Smooth muscle cell (in vitro differentiated cells): Measurements from ENCODE around the gene MYOC. TPM values are rescaled to one million over a fixed set of nuclear protein-coding genes. Genes with fewer than 3 reads are reported as not detected.
"Not testable (repeated sequence)": the region's sequence is repeated elsewhere in the genome, so short reads cannot be mapped to it uniquely, and the experiment has no call there.

Source experiments
- DNase-seq: peaks from one replicate; lab custom pipeline; 2025; ENCODE audit not compliant: unreplicated experiment; lab: John Stamatoyannopoulos, UW
- H2AFZ ChIP-seq: fragments of 200-600 bp; sonication (generic); 2 replicates; pipeline ENCODE4 v1.6.0; 2016; ENCODE audit warnings: antibody characterized with exemption, low read depth, mild to moderate bottlenecking
- H3F3A ChIP-seq: fragments of 200-600 bp; sonication (generic); 2 replicates; pipeline ENCODE4 v1.6.0; 2017; ENCODE audit warnings: antibody characterized with exemption, low read depth
- H3K27ac ChIP-seq: fragments of 200-600 bp; sonication (generic); 2 replicates; pipeline ENCODE4 v1.5.1; 2016; ENCODE audit warnings: low read depth, mild to moderate bottlenecking
- H3K27me3 ChIP-seq: fragments of 200-600 bp; sonication (generic); 2 replicates; pipeline ENCODE4 v1.6.1; 2016; ENCODE audit warnings: low read depth, mild to moderate bottlenecking
- H3K36me3 ChIP-seq: fragments of 200-600 bp; sonication (generic); 2 replicates; pipeline ENCODE4 v1.5.1; 2016; ENCODE audit warnings: low read depth
- H3K4me1 ChIP-seq: fragments of 200-600 bp; sonication (generic); 2 replicates; pipeline ENCODE4 v1.5.1; 2016; ENCODE audit warnings: low read depth
- H3K4me2 ChIP-seq: fragments of 200-600 bp; sonication (generic); 2 replicates; pipeline ENCODE4 v1.6.0; 2016; ENCODE audit warnings: mild to moderate bottlenecking
- H3K4me3 ChIP-seq: fragments of 200-600 bp; sonication (generic); 2 replicates; pipeline ENCODE4 v1.5.1; 2016; ENCODE audit warnings: mild to moderate bottlenecking
- H3K79me2 ChIP-seq: fragments of 200-600 bp; sonication (generic); 2 replicates; pipeline ENCODE4 v1.6.0; 2016; ENCODE audit warnings: low read depth, mild to moderate bottlenecking
- H3K9ac ChIP-seq: fragments of 200-600 bp; sonication (generic); 2 replicates; pipeline ENCODE4 v1.6.0; 2016; ENCODE audit warnings: low read depth
- H3K9me3 ChIP-seq: fragments of 200-600 bp; sonication (generic); replicated peaks from 2 replicates; pipeline ENCODE4 v1.5.1; 2016; ENCODE audit warnings: low read depth
- H4K20me1 ChIP-seq: fragments of 200-600 bp; sonication (generic); 2 replicates; pipeline ENCODE4 v1.6.0; 2016; ENCODE audit warnings: low read depth
- CTCF ChIP-seq: fragments of 200-600 bp; sonication (generic); IDR thresholded peaks from 2 replicates; pipeline ENCODE4 v1.5.1; 2017; ENCODE audit warnings: borderline replicate concordance, mild to moderate bottlenecking, antibody characterized with exemption; ENCODE audit not compliant: insufficient read depth, poor library complexity, severe bottlenecking
- WGBS: methylation state at CpG from one replicate; pipeline ENCODE4 v1.1.7; 2016; ENCODE audit warnings: low lambda C conversion rate; 5-methylcytosine and 5-hydroxymethylcytosine counted together
- polyA plus RNA-seq: library from polyadenylated mRNA; unstranded; fragments of >200 nt; fragmentation: Nextera tagmentation; extraction: Ambion mirVana; gene quantifications from 2 replicates; pipeline ENCODE4 v1.2.1, GENCODE V29; 2016
- total RNA-seq: library from RNA; depleted of rRNA; stranded (reverse); fragments of >200 nt; gene quantifications from 2 replicates; pipeline ENCODE4 v1.2.3, GENCODE V29; 2014

The MYOC gene
- total and polyA plus RNA-seq, 2 experiments from 2014 or later = not detected

GRCh38 chr1:171600862-171601261, 51.6 kb downstream of the MYOC start:
- H3K27me3 ChIP-seq = no peaks in the 10 kb centered on the region
- 93% methylated on average over 13 of the region's 13 CpGs for WGBS

GRCh38 chr1:171600310-171600709, 52.2 kb downstream of the MYOC start:
- not testable (repeated sequence) for H3K4me1 ChIP-seq, H3F3A ChIP-seq, H3K9ac ChIP-seq, DNase-seq, H3K4me2 ChIP-seq, H3K27me3 ChIP-seq, H3K79me2 ChIP-seq, H2AFZ ChIP-seq, H3K4me3 ChIP-seq, H3K27ac ChIP-seq, H3K9me3 ChIP-seq, H4K20me1 ChIP-seq, H3K36me3 ChIP-seq
- 96% methylated on average over 2 of the region's 2 CpGs for WGBS

More at GRCh38 chr1:171600862-171601261, 51.6 kb downstream of the MYOC start:
- TF ChIP-seq CTCF = no peak
- H3K27ac ChIP-seq = no peak overlapping the region
- no peak for DNase-seq
- H3K9ac ChIP-seq = no peak overlapping the region
- H3K4me3 ChIP-seq = no peak overlapping the region
- no peaks in the 10 kb centered on the region for H3K9me3 ChIP-seq
- no peak overlapping the region for H2AFZ ChIP-seq
- no peaks in the 10 kb centered on the region for H4K20me1 ChIP-seq
- H3K4me1 ChIP-seq = no peaks in the 10 kb centered on the region
- no peak overlapping the region for H3K4me2 ChIP-seq
- no peaks in the 10 kb centered on the region for H3F3A ChIP-seq
- H3K36me3 ChIP-seq = no peaks in the 10 kb centered on the region
- H3K79me2 ChIP-seq = no peaks in the 10 kb centered on the region

GRCh38 chr1:171597203-171597602, 55.3 kb downstream of the MYOC start:
- Histone ChIP-seq H3K36me3 (peaks cover 10% of the 10 kb centered on the region), H2AFZ (no peak overlapping the region), H3K27ac (no peak overlapping the region), H4K20me1 (no peaks in the 10 kb centered on the region), H3F3A (no peaks in the 10 kb centered on the region), H3K27me3 (no peaks in the 10 kb centered on the region), H3K9me3 (no peaks in the 10 kb centered on the region), H3K79me2 (no peaks in the 10 kb centered on the region), H3K4me2 (no peak overlapping the region), H3K4me3 (no peak overlapping the region), H3K9ac (no peak overlapping the region), H3K4me1 (no peaks in the 10 kb centered on the region)
- DNase-seq = no peak
- TF ChIP-seq CTCF = no peak
- 89% methylated on average over 1 of the region's 1 CpG for WGBS

GRCh38 chr1:171596705-171597104, 55.8 kb downstream of the MYOC start:
- no peak overlapping the region for H3K4me3 ChIP-seq
- no peak overlapping the region for H2AFZ ChIP-seq
- H3K9ac ChIP-seq = no peak overlapping the region
- no peaks in the 10 kb centered on the region for H3K27me3 ChIP-seq
- no peaks in the 10 kb centered on the region for H3K9me3 ChIP-seq
- H3K4me1 ChIP-seq = no peaks in the 10 kb centered on the region
- no peak for DNase-seq
- no peak overlapping the region for H3K27ac ChIP-seq
- no peaks in the 10 kb centered on the region for H3F3A ChIP-seq
- H3K4me2 ChIP-seq = no peak overlapping the region
- H3K79me2 ChIP-seq = no peaks in the 10 kb centered on the region
- H3K36me3 ChIP-seq = peaks cover 13% of the 10 kb centered on the region
- WGBS = 100% methylated on average over 2 of the region's 2 CpGs
- H4K20me1 ChIP-seq = no peaks in the 10 kb centered on the region
- TF ChIP-seq CTCF = no peak
